GM21526 (cell line): ENCODE measurements around the gene GNAI3.

Experiments used
- ATAC-seq: cut with Tn5 transposase; IDR thresholded peaks from one replicate; pipeline ENCODE4 v1.9.1; 2021; ENCODE audit warnings: moderate library complexity; ENCODE audit not compliant: unreplicated experiment, low FRiP score

The GNAI3 gene

DNA sequence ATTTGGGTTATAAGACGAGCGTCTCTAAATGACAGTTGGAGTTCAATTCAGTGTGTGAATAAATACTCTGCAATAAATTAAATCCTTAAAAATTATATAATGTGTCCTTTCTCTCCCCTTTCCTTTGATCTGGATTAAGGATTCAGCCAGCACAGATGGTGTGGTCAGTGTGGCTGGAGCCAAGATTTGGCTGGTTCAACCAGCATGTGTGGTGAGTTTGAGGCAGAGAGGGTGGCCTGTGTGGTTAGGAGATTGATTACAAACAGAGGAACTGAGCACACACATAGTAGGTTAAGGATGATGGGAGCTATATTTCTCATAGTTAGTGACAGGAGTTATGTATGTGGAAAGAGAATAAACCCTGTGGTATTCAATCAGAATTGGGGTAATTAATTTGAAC, 24.7 kb upstream of the GNAI3 start:
- ATAC-seq, result no peak

DNA sequence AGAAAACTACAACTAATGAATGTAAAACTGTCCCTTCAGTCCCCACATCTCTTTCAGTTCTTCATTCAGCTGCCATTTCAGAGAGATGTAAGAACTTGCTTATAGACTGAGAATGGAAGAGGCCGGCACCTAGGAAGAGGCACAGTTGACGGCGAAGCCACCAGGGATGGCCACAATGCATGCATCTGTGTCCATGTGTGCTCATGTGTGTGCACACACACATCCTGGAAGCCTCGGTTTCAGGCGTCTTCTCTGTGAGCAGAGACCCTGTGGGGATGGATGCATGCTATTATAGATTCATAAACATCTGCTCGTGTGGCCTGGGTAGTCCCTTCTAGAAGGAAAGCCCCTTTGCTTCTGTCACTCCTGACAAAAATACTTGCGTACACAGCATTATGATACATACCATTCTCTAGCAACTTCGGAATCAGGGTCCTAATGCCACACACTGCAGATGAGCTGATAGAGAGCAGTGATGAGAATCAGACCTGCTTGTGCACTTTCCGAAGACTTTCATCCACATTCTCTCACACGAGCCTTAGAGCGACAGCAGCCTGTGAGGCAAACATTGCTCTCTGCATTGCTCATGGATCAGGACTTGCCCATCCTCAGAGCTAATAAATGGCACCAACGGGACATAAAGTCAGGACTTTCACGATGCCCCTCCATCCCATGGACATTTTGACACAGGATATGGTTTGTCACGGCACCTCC, 21.2 kb upstream of the GNAI3 start:
- no peak for ATAC-seq

DNA sequence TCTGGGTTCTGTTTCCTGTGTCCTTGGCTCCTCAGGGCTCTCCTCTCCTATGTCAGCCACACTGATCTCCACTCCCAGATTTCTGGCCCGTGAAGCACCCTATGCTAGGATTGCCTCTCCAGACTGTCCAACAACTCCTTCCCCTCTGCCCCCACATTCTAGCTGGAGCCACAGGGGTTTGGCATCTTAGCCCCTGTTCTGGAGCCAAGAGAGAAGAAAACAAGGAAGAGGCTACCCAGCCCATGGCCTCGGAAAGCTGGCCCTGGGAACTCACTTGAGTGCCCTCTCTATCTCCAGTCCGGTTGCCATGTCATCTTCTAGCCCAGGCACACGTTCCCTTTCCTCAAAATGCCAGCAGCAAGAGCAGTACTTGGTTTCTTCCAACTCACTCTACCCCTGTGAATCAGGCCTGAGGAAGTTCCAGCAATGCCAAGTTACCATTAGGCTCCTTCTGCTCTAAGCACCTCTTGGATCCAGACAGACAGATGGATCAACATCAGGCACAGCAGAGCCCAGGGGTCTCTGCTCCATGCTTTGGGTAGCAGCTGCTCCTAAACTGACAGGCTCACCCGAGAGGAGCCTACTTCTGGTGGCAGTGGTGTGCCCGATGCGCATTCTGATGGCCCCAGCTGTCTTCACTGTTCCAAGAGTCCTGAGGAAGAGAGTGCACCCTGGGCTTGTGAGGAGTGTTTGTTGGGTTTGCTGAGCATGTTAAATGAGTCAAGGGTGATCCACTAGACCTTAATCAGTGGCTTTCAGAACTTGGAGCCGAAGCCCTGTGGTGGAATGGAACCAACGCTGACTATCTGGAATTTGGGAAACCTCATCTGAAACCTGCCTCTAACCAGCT, 20.3 kb upstream of the GNAI3 start:
- ATAC-seq, result no peak

DNA sequence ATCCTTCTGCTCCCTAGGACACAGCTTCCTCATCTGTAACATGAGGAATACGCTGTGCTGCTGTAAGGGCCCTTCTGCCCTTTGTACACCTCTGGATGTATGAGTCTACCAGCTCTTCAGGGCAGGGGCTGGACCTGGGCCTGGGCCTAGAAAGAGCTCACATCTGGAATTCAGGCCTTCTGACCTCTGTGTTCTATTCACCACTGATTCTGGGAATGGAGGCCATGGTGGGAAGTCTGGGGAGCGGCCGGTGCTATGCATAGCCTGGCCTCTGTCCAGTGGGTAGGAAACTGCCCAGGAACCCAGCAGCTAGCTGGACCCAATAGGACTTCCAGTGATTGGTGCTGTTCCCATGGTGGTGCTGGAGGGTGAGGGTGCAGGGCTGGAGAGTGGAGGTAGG, 19.7 kb upstream of the GNAI3 start:
- no peak for ATAC-seq

DNA sequence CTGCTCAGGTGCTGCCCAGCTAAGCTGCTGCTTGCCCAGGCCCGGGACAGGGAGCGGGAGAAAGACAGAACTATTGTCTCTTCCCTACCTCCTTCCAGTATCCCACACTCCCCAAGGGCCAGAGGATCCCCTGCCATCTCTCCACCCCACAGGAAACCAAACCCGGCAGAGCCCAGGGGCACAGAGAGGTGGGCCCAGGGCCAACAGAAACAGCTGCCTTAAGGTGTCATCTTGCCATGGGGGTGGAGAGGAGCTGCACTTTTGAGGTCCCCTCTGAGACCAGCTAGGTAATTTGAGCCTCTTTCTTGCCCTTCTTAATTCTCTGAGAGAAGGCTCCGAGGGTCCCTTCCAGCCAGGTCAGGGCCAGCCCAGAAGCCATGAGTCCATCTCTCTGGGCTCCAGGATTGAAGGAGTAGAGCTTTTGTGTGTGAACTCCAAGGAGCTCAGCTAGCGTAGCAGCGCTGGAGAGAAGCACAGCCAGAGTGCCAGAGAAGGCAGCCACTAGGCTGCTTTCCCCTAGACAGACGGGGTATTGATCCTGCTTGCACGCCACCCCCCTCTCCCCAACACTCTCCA, 18.4 kb upstream of the GNAI3 start:
- ATAC-seq, result no peak

DNA sequence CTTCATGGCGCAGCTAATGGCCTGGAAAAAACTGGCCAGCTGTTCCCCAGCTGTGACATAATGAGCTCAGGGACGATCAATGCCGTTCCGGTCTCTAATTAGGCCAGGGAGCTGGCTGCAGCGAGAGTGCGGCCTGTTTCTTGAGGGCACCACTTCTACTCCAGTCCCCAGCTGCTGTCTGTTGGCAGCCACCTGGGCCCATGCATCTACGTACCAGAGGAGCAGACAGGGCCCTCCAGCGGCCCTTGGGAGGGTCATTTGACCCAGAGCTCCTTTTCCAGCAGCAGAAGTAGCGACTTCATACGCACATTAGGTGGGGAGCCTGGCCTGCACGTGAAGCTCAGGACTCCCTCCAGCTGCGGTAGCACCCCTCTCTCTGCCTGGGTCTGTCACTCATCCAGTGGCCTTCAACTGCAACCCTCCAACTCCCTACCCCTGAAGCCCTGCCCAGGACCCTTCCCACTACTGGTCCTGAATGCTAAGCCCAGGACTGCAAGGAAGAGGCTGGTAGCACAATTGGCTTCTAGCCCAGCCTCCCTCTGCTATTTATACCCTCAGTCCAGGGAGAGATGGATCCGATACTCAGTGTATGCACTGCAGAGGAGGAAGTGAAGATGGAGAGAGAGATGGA, 17.8 kb upstream of the GNAI3 start:
- no peak for ATAC-seq

DNA sequence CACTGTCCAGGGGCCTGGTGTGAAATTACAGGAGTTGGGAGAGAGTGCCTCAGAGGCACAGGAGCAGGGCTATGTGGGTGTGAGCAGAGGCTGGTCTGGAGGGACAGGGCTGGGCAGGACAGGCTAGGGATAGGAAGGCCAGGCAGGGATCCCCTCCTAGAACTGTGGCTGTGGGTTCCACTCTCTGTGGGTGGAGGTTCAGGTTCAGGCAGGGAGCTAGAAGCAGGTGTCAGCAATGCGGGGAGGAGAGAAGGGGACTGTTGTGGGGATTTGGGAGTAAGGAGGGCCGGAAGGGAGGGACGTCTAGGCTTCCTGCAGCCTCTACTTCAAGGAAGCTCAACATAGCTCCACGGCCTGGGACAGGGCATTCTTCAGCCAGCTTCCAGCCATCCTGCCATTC, 17.0 kb upstream of the GNAI3 start:
- ATAC-seq, result no peak

DNA sequence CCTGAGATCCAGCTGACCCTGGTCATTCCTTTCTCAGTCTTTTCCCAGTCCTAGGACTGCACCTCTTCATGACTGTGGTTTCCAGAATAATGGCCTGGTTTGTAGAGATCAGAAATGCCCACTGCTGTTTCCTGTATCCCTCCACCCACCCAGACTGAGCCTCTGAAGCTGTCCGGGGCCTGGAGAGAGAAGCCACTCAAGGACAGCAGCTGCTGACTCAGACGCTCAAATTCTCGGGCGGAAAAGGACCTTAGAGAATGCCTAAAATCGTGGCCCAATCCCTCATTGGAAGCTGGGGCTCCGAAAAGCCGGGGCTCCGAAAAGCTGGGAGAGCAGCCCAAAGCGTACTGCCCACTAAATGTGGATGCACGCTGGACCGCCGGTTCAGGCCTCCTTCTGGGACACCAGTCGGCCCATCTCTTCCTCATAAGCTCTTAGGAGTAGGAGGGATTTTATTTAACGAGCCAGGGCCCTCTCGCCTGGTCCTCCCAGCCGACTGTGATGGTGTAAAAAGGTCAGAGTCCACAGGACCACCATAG, 16.5 kb upstream of the GNAI3 start:
- no peak for ATAC-seq

DNA sequence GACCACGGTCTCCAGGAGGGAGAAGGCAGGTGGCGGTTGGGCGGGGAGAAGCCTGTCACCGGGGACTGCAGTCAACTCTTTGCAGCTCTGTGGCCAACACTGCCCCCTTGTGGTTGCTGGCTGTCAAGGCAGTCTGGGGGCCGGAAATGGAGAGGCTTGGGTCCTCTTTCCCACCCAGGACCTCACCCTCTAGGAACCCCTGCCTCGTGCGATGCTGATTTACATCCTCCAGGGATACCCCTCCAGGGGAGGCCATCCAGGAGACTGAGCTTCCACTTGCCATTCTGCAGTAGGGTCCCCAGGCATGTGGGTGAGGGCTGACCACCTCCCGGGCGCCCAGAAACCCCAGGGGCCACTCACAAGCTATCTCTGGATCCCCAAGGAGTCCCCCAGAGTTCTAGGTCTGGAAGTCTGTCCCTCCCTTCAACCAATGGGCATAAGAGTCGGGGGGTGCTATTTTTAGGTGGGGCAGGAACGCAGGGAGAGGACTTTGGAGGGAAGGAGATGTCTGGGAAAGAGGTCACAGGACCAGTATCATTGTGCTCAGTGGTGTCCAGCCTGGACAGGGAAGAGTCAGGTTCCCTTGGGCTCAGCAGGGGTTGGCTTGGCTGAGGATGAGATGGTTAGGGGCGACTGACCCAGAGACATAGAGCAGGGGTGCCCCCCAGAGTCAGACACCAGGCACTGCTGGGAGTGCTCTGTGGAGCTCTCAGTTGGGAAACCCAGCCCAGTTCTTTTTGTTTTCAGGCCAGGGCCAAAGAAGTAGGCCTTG, 15.9 kb upstream of the GNAI3 start:
- ATAC-seq, result peak; percentile 53

DNA sequence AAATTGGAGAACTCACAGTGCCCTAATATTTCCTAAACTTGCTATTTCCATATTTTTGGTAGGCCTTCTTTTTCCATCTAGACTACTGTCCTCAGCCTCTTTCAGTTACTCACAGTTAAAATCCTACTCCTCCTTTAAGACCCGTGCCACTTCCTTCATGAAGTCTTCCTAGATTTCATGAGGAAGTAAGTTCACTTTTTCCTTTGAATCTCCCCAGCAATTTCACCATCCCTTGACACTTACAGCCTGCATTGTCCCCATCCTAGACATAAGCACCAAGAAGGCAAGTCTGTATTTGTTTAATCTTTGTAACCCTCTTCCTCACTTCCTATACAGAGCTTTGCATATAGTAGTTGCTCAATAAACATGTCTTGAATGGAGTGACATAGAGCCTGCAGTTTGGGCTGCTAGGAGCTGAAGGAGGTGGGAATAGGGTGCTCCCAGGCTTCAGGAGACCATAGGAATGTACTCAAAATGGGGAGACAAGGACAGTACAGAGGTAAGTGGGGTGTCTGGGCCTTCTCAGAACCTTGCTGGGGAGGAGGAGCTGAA, 14.0 kb upstream of the GNAI3 start:
- no peak for ATAC-seq

DNA sequence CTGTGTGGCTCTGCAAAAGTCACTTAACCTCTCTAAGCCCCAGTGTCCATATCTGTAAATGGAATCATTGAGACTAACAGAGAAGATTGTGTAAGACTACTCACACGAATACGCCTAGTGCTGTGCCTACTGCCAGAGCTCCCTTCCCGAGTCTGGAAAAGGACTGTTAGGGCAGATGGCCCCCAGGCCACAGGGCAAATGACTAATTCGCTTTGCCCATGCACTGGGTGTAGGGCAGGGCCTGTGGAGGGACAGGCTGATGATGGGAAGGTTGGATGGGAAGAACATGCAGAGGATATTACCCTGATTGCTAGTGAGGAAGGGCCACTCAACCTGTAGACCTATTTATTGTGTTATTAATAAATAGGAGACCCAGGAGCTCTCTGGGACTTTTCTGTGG, 12.9 kb upstream of the GNAI3 start:
- ATAC-seq, result no peak

DNA sequence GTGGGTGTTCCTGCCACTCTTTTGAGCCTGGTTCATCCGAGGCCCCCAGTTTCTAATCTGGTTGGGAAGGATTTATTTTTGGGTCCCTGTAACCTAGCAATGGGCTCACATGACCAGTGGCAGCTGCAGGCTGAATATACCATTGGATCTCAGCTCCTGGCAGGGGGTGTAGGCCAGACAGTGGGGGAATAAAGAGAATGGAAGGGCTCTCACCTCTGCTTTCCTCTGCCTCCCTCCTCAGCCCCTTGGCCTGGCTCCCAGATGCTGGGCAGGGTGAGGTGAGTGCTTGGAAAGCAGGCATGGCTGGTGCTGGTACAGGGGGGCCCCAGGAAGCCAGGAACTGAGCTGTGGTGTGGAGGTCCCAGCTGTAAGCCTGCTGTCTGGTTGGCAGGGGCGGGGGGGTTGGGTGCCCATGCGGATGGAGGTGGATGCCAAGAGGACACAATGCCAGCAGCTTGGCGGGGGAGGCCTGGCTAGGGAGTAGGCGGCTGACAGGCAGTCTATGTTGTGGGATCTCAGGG, 12.4 kb upstream of the GNAI3 start:
- no peak for ATAC-seq

DNA sequence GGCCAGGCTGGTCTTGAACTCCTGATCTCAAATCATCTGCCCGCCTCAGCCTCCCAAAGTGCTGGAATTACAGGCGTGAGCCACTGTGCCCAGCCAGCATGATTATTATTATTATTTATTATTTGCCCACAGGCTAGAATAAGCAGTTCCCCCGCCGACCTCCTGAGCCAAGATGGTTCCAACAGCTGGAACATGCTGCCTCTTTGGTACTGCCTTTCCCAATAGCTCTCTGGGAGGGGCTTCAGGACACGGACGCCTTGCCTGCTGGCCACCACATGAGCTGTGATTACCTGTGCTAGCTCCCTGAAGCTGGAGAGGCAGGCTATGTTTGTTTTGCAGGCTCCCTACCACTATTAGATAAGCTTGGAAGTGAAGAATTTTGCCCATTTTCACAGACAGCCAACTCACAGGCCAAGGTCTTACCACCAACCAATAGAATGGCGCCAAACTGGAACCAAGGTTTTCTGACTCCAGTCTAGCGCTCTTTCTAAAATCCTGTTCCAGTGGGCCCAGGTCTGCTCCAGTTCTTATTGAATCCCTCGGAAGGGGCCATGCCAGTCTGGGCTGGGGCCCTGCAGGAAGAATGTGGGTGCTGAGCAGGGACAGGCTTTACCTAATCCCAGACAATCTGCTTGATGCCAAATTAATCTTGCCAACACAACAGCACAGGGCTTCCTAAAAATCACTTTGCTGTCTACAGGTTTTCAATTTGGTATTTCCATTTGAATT, 10.8 kb upstream of the GNAI3 start:
- no peak for ATAC-seq

DNA sequence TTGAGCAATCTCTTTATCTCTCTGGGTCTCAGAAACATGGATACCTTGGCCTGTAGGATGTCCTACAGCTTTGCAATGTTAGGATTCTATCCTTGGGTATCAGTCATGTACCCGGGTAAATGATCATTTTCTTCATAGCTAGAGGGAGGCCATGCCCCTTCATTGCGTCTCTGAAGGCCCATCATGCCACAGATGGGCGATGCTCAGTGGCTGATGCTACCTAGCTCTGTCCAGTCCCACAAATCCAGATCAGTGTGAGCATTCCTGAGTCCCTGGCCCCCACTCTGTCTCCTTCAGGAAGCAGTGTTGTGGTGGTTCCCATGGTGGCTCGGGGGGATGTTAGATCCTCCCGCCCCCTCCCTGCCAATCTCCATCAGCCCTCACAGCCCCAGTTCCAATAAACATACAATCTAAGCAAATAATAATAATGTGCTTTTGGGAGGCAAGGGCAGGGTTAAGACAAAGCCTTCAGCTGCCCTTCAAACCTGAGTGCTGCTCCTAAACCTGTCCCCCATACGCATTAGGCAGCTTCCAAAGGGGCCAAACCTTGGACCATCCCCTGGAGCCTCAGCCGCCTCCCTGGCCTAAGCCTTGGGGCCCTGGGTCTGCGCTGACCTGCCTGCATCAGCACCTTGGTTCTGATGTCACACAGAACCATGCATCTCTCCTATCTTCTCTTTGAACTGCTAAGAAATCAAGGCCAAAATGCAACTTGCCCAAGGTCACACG, 9.4 kb upstream of the GNAI3 start:
- no peak for ATAC-seq

DNA sequence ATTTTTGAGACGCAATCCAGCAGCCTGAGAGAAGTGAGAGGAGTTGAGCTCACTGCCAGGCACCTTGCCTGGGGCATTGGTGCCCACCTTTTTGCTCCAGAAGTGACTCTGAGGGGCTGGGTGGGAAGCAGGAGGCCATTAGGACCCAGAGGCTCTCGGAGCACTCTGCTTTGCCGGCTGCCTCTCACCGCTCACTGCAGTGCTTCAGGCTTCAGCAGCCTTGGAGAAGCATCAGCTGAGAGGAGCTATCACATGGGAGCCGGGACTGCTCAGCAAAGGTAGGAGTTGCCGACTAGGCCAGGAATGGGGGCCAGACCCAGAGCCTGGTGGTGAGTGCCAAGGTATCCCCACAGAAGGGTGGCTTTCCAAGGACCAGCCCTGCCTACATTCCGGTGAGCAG, 8.7 kb upstream of the GNAI3 start, which contains the start of gene GPR61:
GPR61 (plus strand) TSS at position 197 of the 400 bp plus-strand sequence. CDS start 3,151 bp downstream, outside the sequence.
- no peak for ATAC-seq

DNA sequence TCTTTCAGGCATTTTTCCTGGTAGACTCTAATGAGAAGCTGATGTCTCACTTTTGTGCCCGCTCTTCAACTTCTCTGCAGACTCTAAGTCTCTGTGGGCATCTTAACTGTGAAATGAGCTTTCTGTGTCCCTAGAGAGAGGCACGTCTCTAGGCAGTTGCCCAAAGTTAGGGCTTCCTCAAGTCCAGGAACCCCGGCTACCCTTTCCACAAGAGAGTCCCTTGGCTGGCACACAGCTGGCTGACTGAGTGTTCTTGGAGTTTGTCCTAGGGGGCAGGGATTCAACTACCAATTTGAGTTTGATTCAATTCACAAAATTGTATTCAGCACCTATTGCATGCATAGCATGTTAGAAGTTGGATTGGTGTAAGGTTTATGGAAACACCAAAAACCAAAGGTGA, 7.3 kb upstream of the GNAI3 start:
- ATAC-seq, result no peak

DNA sequence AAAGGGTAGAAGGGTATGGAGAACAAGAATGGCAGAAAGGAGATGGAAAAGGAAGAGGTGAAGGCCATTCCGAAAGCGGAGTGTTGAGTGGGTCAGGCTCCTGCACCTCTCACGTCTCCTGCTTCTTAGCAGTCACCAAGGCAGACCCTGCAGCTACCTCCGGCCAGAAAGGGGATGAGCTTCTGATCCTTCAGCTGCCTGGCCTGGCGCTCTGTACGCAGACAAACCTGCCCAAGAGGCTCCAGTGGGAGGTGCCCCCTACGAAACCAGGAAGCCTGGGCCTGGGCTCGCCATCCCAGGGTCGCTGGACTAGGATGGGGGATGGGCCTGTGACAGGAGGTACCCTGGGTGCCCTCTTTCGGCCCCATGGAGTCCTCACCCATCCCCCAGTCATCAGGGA, 5.8 kb upstream of the GNAI3 start:
- no peak for ATAC-seq

DNA sequence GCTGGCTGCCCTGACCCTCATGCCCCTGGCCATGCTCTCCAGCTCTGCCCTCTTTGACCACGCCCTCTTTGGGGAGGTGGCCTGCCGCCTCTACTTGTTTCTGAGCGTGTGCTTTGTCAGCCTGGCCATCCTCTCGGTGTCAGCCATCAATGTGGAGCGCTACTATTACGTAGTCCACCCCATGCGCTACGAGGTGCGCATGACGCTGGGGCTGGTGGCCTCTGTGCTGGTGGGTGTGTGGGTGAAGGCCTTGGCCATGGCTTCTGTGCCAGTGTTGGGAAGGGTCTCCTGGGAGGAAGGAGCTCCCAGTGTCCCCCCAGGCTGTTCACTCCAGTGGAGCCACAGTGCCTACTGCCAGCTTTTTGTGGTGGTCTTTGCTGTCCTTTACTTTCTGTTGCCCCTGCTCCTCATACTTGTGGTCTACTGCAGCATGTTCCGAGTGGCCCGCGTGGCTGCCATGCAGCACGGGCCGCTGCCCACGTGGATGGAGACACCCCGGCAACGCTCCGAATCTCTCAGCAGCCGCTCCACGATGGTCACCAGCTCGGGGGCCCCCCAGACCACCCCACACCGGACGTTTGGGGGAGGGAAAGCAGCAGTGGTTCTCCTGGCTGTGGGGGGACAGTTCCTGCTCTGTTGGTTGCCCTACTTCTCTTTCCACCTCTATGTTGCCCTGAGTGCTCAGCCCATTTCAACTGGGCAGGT, 5.0 kb upstream of the GNAI3 start:
- no peak for ATAC-seq
